Sigmoid colon (tissue), 7 donors: ENCODE measurements around the gene HES2. TPM values are rescaled to one million over a fixed set of nuclear protein-coding genes. Genes with fewer than 3 reads are reported as not detected.
"Not testable (repeated sequence)": the region's sequence is repeated elsewhere in the genome, so short reads cannot be mapped to it uniquely, and the experiment has no call there.

Source experiments
- DNase-seq: peaks from one replicate; pipeline ENCODE4 v3.0.0-alpha.2; 2019
- H3K27ac ChIP-seq, 4 donors: fragments of 200-600 bp; sonication (generic); one replicate each; pipeline ENCODE4 v1.5.1; 2016 to 2019; ENCODE audit warnings: mild to moderate bottlenecking in 1 of 4
- H3K27me3 ChIP-seq, 3 donors: fragments of 200-600 bp; sonication (generic); one replicate each; pipeline ENCODE4 v1.5.1; 2019; ENCODE audit warnings: mild to moderate bottlenecking in 1 of 3
- H3K36me3 ChIP-seq, 4 donors: fragments of 200-600 bp; sonication (generic); one replicate each; pipeline ENCODE4 v1.5.1; 2016 to 2019
- H3K4me1 ChIP-seq, 4 donors: fragments of 200-600 bp; sonication (generic); one replicate each; pipeline ENCODE4 v1.5.1; 2017 to 2019
- H3K4me3 ChIP-seq, 4 donors: fragments of 200-600 bp; sonication (generic); one replicate each; pipeline ENCODE4 v1.5.1; 2017 to 2019; ENCODE audit warnings: mild to moderate bottlenecking in 2 of 4, moderate library complexity in 1 of 4
- H3K9me3 ChIP-seq, 4 donors: fragments of 200-600 bp in 3 of 4; sonication (generic) in 3 of 4; one replicate each; pipeline versions ENCODE4 v1.5.1 to v1.6.1; 2013 to 2019
- CTCF ChIP-seq, 4 experiments: fragments of 450-650 bp in 3 of 4; fragments of 200-600 bp in 1 of 4; IDR thresholded peaks; one replicate each; pipeline ENCODE4 v1.5.1; 2016 to 2019; ENCODE audit warnings: antibody characterized with exemption in 4 of 4, mild to moderate bottlenecking in 3 of 4, moderate library complexity in 2 of 4
- EP300 ChIP-seq, 4 donors: sonication (generic); formaldehyde crosslinking; IDR thresholded peaks; one replicate each; pipeline ENCODE4 v1.6.1; 2017; ENCODE audit warnings: antibody characterized with exemption in 4 of 4
- POLR2A ChIP-seq, 2 donors: fragments of 450-650 bp; IDR thresholded peaks; one replicate each; pipeline ENCODE4 v1.6.1; 2016; ENCODE audit warnings: antibody characterized with exemption in 2 of 2, mild to moderate bottlenecking in 2 of 2, moderate library complexity in 2 of 2
- POLR2AphosphoS5 ChIP-seq, 4 donors: sonication (generic); formaldehyde crosslinking; IDR thresholded peaks; one replicate each; pipeline ENCODE4 v1.6.1; 2017; ENCODE audit warnings: antibody characterized with exemption in 4 of 4
- WGBS, 2 donors: extraction: QIAGEN DNeasy Blood & Tissue Kit; methylation state at CpG; one replicate each; pipeline ENCODE4 v1.1.7; 2013; 5-methylcytosine and 5-hydroxymethylcytosine counted together
- intact Hi-C: fragments of 100-400 bp; cut with DNase I; formaldehyde crosslinking; loops from one replicate; pipeline ENCODE4 v1.15.1; 2023
- polyA plus RNA-seq, 3 donors: library from polyadenylated mRNA; stranded (reverse); fragments of 200-250 nt; gene quantifications; one replicate each; pipeline ENCODE4 v1.2.3, GENCODE V29; 2013
- small RNA-seq, 3 donors: library from RNA; depleted of rRNA; stranded (forward); fragments of <200 nt; gene quantifications; one replicate each; pipeline ENCODE3, GENCODE V24; 2016
- total RNA-seq, 4 donors: library from RNA; depleted of rRNA; stranded (reverse); fragments of >200 nt; gene quantifications; one replicate each; pipeline ENCODE4 v1.1.0, GENCODE V29; 2016
- donor health status: healthy with polysubstance abuse.
- donor health status: Bipolar disorder and iron deficiency.
- donor health status: healthy.

Gene HES2
- total and polyA plus RNA-seq, 7 donors, result 10.7 to 27.0 (median 19.9) TPM; not detected in 4

- DNase-seq, result no peak
- Histone ChIP-seq H3K9me3 (no peaks in the 10 kb centered on the region), H3K27me3 (no peaks in the 10 kb centered on the region), H3K4me1 (peaks cover 0 to 56% (median 32%) of the 10 kb centered on the region in 4 donors), H3K4me3 (no peak overlapping the region), H3K36me3 (no peaks in the 10 kb centered on the region), H3K27ac (peak overlapping the region in 3 of 4 donors; percentile 18 to 71 (median 70))
- intact Hi-C loops, result no loop called here
- 61 to 85% methylated on average over 5 of the region's 5 CpGs for WGBS, 2 donors
- TF ChIP-seq POLR2A (IDR thresholded peaks at IDR 0.05) (no peak), EP300 (IDR thresholded peaks at IDR 0.05) (no peak), CTCF (IDR thresholded peaks at IDR 0.05) (no peak), POLR2AphosphoS5 (IDR thresholded peaks at IDR 0.05) (peak in 3 of 4 donors; percentile 38 to 75 (median 50))
Observed at GRCh38 chr1:6365047-6365446, 54.7 kb downstream of the HES2 start.

- not testable (repeated sequence) for H3K9me3 ChIP-seq, H3K27me3 ChIP-seq, H3K36me3 ChIP-seq, H3K4me3 ChIP-seq
- WGBS, 2 donors, result 41 to 65% methylated on average over 20 of the region's 20 CpGs
- H3K4me1 ChIP-seq, result peaks cover 0 to 56% (median 44%) of the 10 kb centered on the region in 4 donors
- TF ChIP-seq POLR2AphosphoS5 (IDR thresholded peaks at IDR 0.05) (peak in 3 of 4 donors; percentile 15 to 43 (median 23)), CTCF (IDR thresholded peaks at IDR 0.05) (peak; percentile 76 to 91 (median 82))
- DNase-seq, result peak; percentile 88
- peak overlapping the region in 3 of 4 donors; percentile 45 to 71 (median 70) for H3K27ac ChIP-seq
- intact Hi-C loops, result loop anchor here (1.0 to 2.0 kb wide), 2 partner anchors 32 to 41 kb away; no protein-coding TSS in a partner anchor
Observed at GRCh38 chr1:6363085-6363884, 56.4 kb downstream of the HES2 start.

Small RNA genes within 50 kb of the gene (small RNA-seq; reads per million reads assigned to genes)
- gene MIR4252, result 0 reads per million in 3 donors

Other genes starting within 250 kb of the HES2 start
- 1 to 10 TPM in 3 of 4 donors, under 1 TPM in 1; 0.49 to 2.8 (median 1.5) TPM for gene CHD5, start 239.6 kb downstream of the HES2 start, total RNA-seq
- gene CHD5, start 239.6 kb downstream of the HES2 start, polyA plus RNA-seq, result under 1 TPM in 1 of 3 donors, not detected in 2; 0.80 TPM
- 100 to 1,000 TPM; 166 to 267 (median 219) TPM for gene RPL22, start 220.3 kb downstream of the HES2 start, total RNA-seq
- gene RPL22, start 220.3 kb downstream of the HES2 start, polyA plus RNA-seq, result 100 to 1,000 TPM; 299 to 443 (median 410) TPM
- gene RNF207, start 213.8 kb downstream of the HES2 start, total RNA-seq, result 10 to 100 TPM in 3 of 4 donors, 1 to 10 TPM in 1; 7.8 to 19.1 (median 16.1) TPM
- gene RNF207, start 213.8 kb downstream of the HES2 start, polyA plus RNA-seq, result 10 to 100 TPM in 1 of 3 donors, 1 to 10 TPM in 2; 5.3 to 24.3 (median 7.2) TPM
- gene ICMT, start 184.0 kb downstream of the HES2 start, total RNA-seq, result 10 to 100 TPM; 39.2 to 64.9 (median 55.6) TPM
- gene ICMT, start 184.0 kb downstream of the HES2 start, polyA plus RNA-seq, result 10 to 100 TPM; 19.2 to 34.1 (median 20.3) TPM
- gene HES3, start 175.7 kb downstream of the HES2 start, total RNA-seq, result not detected
- gene HES3, start 175.7 kb downstream of the HES2 start, polyA plus RNA-seq, result not detected
- 10 to 100 TPM in 1 of 4 donors, 1 to 10 TPM in 3; 3.7 to 11.4 (median 4.7) TPM for gene GPR153, start 158.8 kb downstream of the HES2 start, total RNA-seq
- 10 to 100 TPM; 10.8 to 32.4 (median 22.9) TPM for gene GPR153, start 158.8 kb downstream of the HES2 start, polyA plus RNA-seq
- gene ACOT7, start 26.2 kb downstream of the HES2 start, total RNA-seq, result 10 to 100 TPM; 17.9 to 26.5 (median 22.2) TPM
- 10 to 100 TPM; 54.7 to 81.0 (median 78.8) TPM for gene ACOT7, start 26.2 kb downstream of the HES2 start, polyA plus RNA-seq
- gene ESPN, start 4.9 kb upstream of the HES2 start, total RNA-seq, result 1 to 10 TPM in 1 of 4 donors, under 1 TPM in 1, not detected in 2; 0.55 to 1.3 TPM
- 100 to 1,000 TPM in 2 of 3 donors, 10 to 100 TPM in 1; 86.5 to 202 (median 117) TPM for gene ESPN, start 4.9 kb upstream of the HES2 start, polyA plus RNA-seq
- gene TNFRSF25, start 46.3 kb upstream of the HES2 start, total RNA-seq, result 10 to 100 TPM in 1 of 4 donors, 1 to 10 TPM in 3; 2.5 to 11.6 (median 5.5) TPM
- 10 to 100 TPM in 1 of 3 donors, 1 to 10 TPM in 2; 3.5 to 65.9 (median 7.8) TPM for gene TNFRSF25, start 46.3 kb upstream of the HES2 start, polyA plus RNA-seq
- 1 to 10 TPM; 2.5 to 7.5 (median 5.2) TPM for gene PLEKHG5, start 71.7 kb upstream of the HES2 start, total RNA-seq
- gene PLEKHG5, start 71.7 kb upstream of the HES2 start, polyA plus RNA-seq, result 10 to 100 TPM in 1 of 3 donors, 1 to 10 TPM in 2; 4.2 to 18.8 (median 5.4) TPM
- 10 to 100 TPM; 17.3 to 29.6 (median 20.7) TPM for gene NOL9, start 134.6 kb upstream of the HES2 start, total RNA-seq
- gene NOL9, start 134.6 kb upstream of the HES2 start, polyA plus RNA-seq, result 1 to 10 TPM; 1.2 to 9.1 (median 1.8) TPM
- under 1 TPM in 1 of 4 donors, not detected in 3; 0.36 TPM for gene TAS1R1, start 135.4 kb upstream of the HES2 start, total RNA-seq
- gene TAS1R1, start 135.4 kb upstream of the HES2 start, polyA plus RNA-seq, result under 1 TPM in 1 of 3 donors, not detected in 2; 0.10 TPM
- gene ZBTB48, start 160.1 kb upstream of the HES2 start, total RNA-seq, result 10 to 100 TPM; 14.4 to 26.8 (median 16.3) TPM
- 10 to 100 TPM; 15.0 to 31.3 (median 23.4) TPM for gene ZBTB48, start 160.1 kb upstream of the HES2 start, polyA plus RNA-seq
- 10 to 100 TPM; 54.0 to 83.6 (median 73.2) TPM for gene KLHL21, start 182.9 kb upstream of the HES2 start, total RNA-seq
- 10 to 100 TPM in 1 of 3 donors, 1 to 10 TPM in 2; 4.8 to 12.0 (median 5.1) TPM for gene KLHL21, start 182.9 kb upstream of the HES2 start, polyA plus RNA-seq
- 10 to 100 TPM; 12.5 to 19.4 (median 15.9) TPM for gene PHF13, start 193.8 kb upstream of the HES2 start, total RNA-seq
- 1 to 10 TPM; 3.9 to 6.7 (median 4.2) TPM for gene PHF13, start 193.8 kb upstream of the HES2 start, polyA plus RNA-seq
- gene THAP3, start 204.9 kb upstream of the HES2 start, total RNA-seq, result 10 to 100 TPM; 22.7 to 30.6 (median 26.6) TPM
- gene THAP3, start 204.9 kb upstream of the HES2 start, polyA plus RNA-seq, result 10 to 100 TPM; 12.6 to 20.5 (median 15.3) TPM